ENCODE results near the gene POLR3F. TPM values are rescaled to one million over a fixed set of nuclear protein-coding genes. Genes with fewer than 3 reads are reported as not detected.

POLR3F gene
- total and polyA plus RNA-seq, 9 of the 15 experiments (the other 6 are each of a cell fraction or from before 2014, with no cell fraction given), result 7.0 to 15.0 (median 9.6) TPM

GRCh38 chr20:18496740-18497592, 29.8 kb downstream of the POLR3F start, which contains the start of gene RBBP9 (continued):
- TF ChIP-seq SETDB1 (IDR thresholded peaks at IDR 0.05; ENCODE audit: low read length) (no peak), CREM (IDR thresholded peaks at IDR 0.05; ENCODE audit: low read depth) (peak; percentile 67), IRF1 (CRISPR knock-in tag; IDR thresholded peaks at IDR 0.05; ENCODE audit: borderline replicate concordance) (no peak), SNRNP70 (optimal IDR thresholded peaks at IDR 0.05; ENCODE audit: low read depth, low read length) (no peak), PHB (CRISPR knock-in tag; IDR thresholded peaks at IDR 0.05) (no peak), MCM5 (IDR thresholded peaks at IDR 0.05; ENCODE audit: low read depth) (no peak), PYGO2 (tag; IDR thresholded peaks at IDR 0.05) (no peak), MXI1 (IDR thresholded peaks at IDR 0.05; ENCODE audit: low read depth, low read length) (no peak), ZNF146 (CRISPR knock-in tag; IDR thresholded peaks at IDR 0.05; ENCODE audit: unreplicated experiment) (no peak), KLF16 (IDR thresholded peaks at IDR 0.05) (no peak), ZNF253 (CRISPR knock-in tag; conservative IDR thresholded peaks at IDR 0.05) (no peak), PHB2 (IDR thresholded peaks at IDR 0.05; ENCODE audit: low read depth) (no peak), DNMT1 (IDR thresholded peaks at IDR 0.05) (no peak), NRF1 (conservative IDR thresholded peaks at IDR 0.05 in 1 of 2, IDR thresholded peaks at IDR 0.05 in 1 of 2) (peak; percentile 85 to 88), CBX2 (IDR thresholded peaks at IDR 0.05; ENCODE audit: insufficient read depth, low read length, poor library complexity, severe bottlenecking) (no peak), ZNF232 (CRISPR knock-in tag; IDR thresholded peaks at IDR 0.05) (no peak), TCF3 (CRISPR knock-in tag; IDR thresholded peaks at IDR 0.05) (no peak), NFXL1 (CRISPR knock-in tag; IDR thresholded peaks at IDR 0.05) (no peak), SAFB (IDR thresholded peaks at IDR 0.05; ENCODE audit: borderline replicate concordance, low read depth, low read length) (no peak), ZNF512 (tag; IDR thresholded peaks at IDR 0.05) (no peak), MCM2 (IDR thresholded peaks at IDR 0.05; ENCODE audit: low read depth) (no peak), MTA3 (IDR thresholded peaks at IDR 0.05; ENCODE audit: borderline replicate concordance) (peak; percentile 47; the same call in 1 of the 2 replicates), MTA2 (IDR thresholded peaks at IDR 0.05; ENCODE audit: low read depth) (no peak), ATF2 (CRISPR knock-in tag; IDR thresholded peaks at IDR 0.05) (no peak), ZNF583 (CRISPR knock-in tag; IDR thresholded peaks at IDR 0.05) (no peak), NR2F6 (CRISPR knock-in tag; IDR thresholded peaks at IDR 0.05) (no peak), TRIM24 (IDR thresholded peaks at IDR 0.05) (no peak), CBFA2T2 (conservative IDR thresholded peaks at IDR 0.05) (no peak), PPARD (CRISPR knock-in tag; IDR thresholded peaks at IDR 0.05) (no peak)
